KMS-11 (cell line): ENCODE data around the gene CD80.

ENCODE experiments used
- H2AFZ ChIP-seq: fragments of 200-600 bp; sonication (generic); 2 replicates; pipeline ENCODE4 v1.6.1; 2016; ENCODE audit warnings: antibody characterized with exemption, mixed run types, low read depth
- H3K27ac ChIP-seq: fragments of 200-600 bp; sonication (generic); 2 replicates; pipeline ENCODE4 v1.6.1; 2016; ENCODE audit warnings: mild to moderate bottlenecking, mixed run types
- H3K27me3 ChIP-seq: fragments of 200-600 bp; sonication (generic); 2 replicates; pipeline ENCODE4 v1.6.1; 2017; ENCODE audit warnings: mild to moderate bottlenecking, low read depth, mixed run types, moderate library complexity; ENCODE audit not compliant: insufficient read depth
- H3K36me3 ChIP-seq: fragments of 200-600 bp; sonication (generic); 2 replicates; pipeline ENCODE4 v1.6.1; 2017; ENCODE audit warnings: mild to moderate bottlenecking, mixed run types; ENCODE audit not compliant: insufficient read depth
- H3K4me1 ChIP-seq: fragments of 200-600 bp; sonication (generic); 2 replicates; pipeline ENCODE4 v1.6.1; 2016; ENCODE audit warnings: mild to moderate bottlenecking, low read depth, mixed run types; ENCODE audit not compliant: poor library complexity, severe bottlenecking
- H3K4me2 ChIP-seq: fragments of 200-600 bp; sonication (generic); 2 replicates; pipeline ENCODE4 v1.7.0; 2016; ENCODE audit warnings: mild to moderate bottlenecking, mixed run types
- H3K4me3 ChIP-seq: fragments of 200-600 bp; sonication (generic); IDR thresholded peaks from 2 replicates; pipeline ENCODE4 v1.6.1; 2017; ENCODE audit warnings: low read depth, low read length, mixed read lengths; ENCODE audit not compliant: insufficient read depth
- H3K79me2 ChIP-seq: fragments of 200-600 bp; sonication (generic); 2 replicates; pipeline ENCODE4 v1.6.1; 2016; ENCODE audit warnings: low read depth, mixed run types; ENCODE audit not compliant: insufficient read depth
- H3K9ac ChIP-seq: fragments of 200-600 bp; sonication (generic); 2 replicates; pipeline ENCODE4 v1.6.1; 2016; ENCODE audit warnings: mild to moderate bottlenecking, mixed run types
- H4K20me1 ChIP-seq: fragments of 200-600 bp; sonication (generic); 2 replicates; pipeline ENCODE4 v1.6.1; 2016; ENCODE audit warnings: mild to moderate bottlenecking, mixed run types; ENCODE audit not compliant: insufficient read depth
- TF ChIP-seq, protein P1 (sequence below): fragments of 200-600 bp; sonication (generic); conservative IDR thresholded peaks from 2 replicates; pipeline ENCODE4 v1.6.1; 2017; ENCODE audit warnings: low read depth, mild to moderate bottlenecking, antibody characterized with exemption, low read length, moderate library complexity, mixed read lengths

Gene CD80

DNA sequence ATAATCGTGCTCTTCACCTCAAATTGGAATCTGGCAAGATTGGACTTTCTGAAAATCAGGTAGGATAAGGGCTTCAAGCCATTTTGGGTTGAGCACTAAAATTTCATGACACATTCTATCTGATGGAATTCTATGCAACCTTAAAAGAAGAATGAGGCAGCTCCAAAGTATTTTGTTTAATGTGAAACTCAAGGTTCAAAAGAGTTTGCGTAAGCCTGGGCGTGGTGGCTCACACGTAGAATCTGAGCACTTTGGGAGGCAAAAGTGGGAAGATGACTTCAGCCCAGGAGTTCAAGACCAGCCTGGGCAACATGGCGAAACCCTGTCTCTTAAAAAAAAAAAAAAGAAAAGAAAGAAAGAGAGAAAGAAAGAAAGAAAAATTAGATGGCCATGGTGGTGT, 34.7 kb upstream of the CD80 start:
- Histone ChIP-seq H3K4me2 (no peak overlapping the region), H3K79me2 (no peaks in the 10 kb centered on the region), H3K4me3 (no peak overlapping the region), H2AFZ (no peak overlapping the region), H3K27me3 (no peaks in the 10 kb centered on the region), H3K9ac (no peak overlapping the region), H3K36me3 (no peaks in the 10 kb centered on the region), H4K20me1 (no peaks in the 10 kb centered on the region), H3K27ac (no peak overlapping the region), H3K4me1 (peaks cover 18% of the 10 kb centered on the region)
- TF ChIP-seq, protein P1, sequence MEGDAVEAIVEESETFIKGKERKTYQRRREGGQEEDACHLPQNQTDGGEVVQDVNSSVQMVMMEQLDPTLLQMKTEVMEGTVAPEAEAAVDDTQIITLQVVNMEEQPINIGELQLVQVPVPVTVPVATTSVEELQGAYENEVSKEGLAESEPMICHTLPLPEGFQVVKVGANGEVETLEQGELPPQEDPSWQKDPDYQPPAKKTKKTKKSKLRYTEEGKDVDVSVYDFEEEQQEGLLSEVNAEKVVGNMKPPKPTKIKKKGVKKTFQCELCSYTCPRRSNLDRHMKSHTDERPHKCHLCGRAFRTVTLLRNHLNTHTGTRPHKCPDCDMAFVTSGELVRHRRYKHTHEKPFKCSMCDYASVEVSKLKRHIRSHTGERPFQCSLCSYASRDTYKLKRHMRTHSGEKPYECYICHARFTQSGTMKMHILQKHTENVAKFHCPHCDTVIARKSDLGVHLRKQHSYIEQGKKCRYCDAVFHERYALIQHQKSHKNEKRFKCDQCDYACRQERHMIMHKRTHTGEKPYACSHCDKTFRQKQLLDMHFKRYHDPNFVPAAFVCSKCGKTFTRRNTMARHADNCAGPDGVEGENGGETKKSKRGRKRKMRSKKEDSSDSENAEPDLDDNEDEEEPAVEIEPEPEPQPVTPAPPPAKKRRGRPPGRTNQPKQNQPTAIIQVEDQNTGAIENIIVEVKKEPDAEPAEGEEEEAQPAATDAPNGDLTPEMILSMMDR, result no peak

DNA sequence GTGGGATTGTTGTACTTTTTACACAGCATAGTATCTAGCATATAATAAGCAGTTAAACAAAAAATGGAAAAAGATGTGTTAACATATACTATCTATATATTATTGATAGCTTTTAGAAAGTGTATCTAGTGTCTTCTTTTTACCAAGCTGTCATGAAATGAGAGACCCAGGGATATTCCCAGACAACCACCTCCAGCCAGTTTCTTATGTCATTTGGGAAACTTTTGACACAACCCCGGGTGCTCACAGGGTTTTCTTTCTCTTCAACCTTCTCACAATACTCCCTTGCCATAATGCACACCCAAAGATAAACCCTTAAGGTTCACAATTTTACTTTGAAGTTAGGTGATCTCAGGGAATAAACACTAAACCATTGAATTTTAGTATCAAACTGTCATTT, 33.4 kb upstream of the CD80 start:
- TF ChIP-seq, protein P1, result no peak
- Histone ChIP-seq H3K36me3 (no peaks in the 10 kb centered on the region), H3K9ac (no peak overlapping the region)

DNA sequence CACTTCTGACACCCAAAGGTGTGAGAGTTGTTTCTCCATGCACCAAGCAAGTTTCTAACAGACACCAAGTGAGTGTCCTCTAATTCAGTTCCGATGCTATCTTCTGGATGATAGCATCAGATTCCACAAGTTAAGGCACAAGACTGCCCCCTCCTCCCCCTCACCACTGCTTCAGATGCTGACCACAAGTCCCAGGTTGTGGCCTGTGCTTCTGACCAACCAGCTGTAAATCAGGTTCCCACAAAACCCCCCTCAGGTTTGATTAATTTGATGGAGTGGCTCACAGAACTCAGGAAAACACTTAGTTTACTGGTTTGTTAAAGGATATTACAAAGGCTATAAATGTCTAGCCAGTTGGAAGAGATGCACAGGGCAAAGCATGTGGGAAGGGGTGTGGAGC, 31.3 kb upstream of the CD80 start:
- Histone ChIP-seq H3K27me3 (no peaks in the 10 kb centered on the region), H3K9ac (no peak overlapping the region), H4K20me1 (no peaks in the 10 kb centered on the region), H3K36me3 (no peaks in the 10 kb centered on the region), H3K4me3 (no peak overlapping the region), H3K4me1 (peaks cover under 1% of the 10 kb centered on the region), H3K27ac (no peak overlapping the region), H3K79me2 (no peaks in the 10 kb centered on the region), H3K4me2 (no peak overlapping the region), H2AFZ (no peak overlapping the region)
- TF ChIP-seq, protein P1, result no peak

More for the DNA sequence above, 33.4 kb upstream of the CD80 start:
- Histone ChIP-seq H3K79me2 (no peaks in the 10 kb centered on the region), H3K4me1 (peaks cover 18% of the 10 kb centered on the region), H3K4me2 (no peak overlapping the region), H3K4me3 (no peak overlapping the region), H3K27ac (no peak overlapping the region), H3K27me3 (no peaks in the 10 kb centered on the region), H4K20me1 (no peaks in the 10 kb centered on the region), H2AFZ (no peak overlapping the region)

DNA sequence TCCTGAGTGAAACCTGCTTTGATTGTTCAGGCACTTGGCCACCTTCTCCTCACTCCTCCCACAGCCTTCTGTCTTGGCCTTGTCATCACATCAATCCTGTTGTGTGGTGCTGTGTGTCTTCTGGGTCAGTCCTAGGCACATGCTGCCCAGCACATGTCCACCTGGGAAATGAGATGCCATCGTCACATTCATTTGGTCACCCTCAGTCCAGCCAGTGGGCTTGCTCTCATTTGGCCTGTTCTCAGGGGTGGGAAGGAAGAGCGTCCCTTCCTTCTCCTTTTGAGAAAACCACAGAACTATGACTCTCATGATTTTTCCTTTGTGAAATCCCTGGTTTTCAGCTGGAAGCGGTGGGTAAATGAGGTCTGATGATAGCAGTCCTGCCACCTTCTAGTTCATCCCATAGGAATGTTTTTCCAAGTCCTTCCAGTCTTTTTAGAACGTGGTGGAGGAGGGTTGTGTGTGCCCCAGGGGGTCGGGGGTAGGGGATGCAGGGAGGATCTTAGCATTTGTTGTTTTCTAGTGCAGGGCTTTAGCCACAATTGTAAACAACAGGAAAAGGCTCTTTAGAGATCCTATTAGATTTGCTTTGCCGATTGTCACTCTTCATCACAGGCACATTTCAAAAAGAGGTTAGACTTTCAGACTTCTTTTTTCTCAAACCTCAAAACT, 29.8 kb upstream of the CD80 start:
- H3K36me3 ChIP-seq, result no peaks in the 10 kb centered on the region
- no peak overlapping the region for H2AFZ ChIP-seq
- no peak overlapping the region for H3K4me2 ChIP-seq
- H3K9ac ChIP-seq, result no peak overlapping the region
- H3K79me2 ChIP-seq, result no peaks in the 10 kb centered on the region
- TF ChIP-seq, protein P1, result no peak
- H3K4me3 ChIP-seq, result no peak overlapping the region
- H3K4me1 ChIP-seq, result no peaks in the 10 kb centered on the region
- no peaks in the 10 kb centered on the region for H4K20me1 ChIP-seq
- H3K27ac ChIP-seq, result no peak overlapping the region
- no peaks in the 10 kb centered on the region for H3K27me3 ChIP-seq
